Measurements from ENCODE around the gene CYP20A1. TPM values are rescaled to one million over a fixed set of nuclear protein-coding genes. Genes with fewer than 3 reads are reported as not detected.

Gene CYP20A1
- total RNA-seq, result 34.1 and 39.6 TPM in 2 replicates

GRCh38 chr2:203238704-203239526 is at the start of gene CYP20A1:
Gene CYP20A1, plus strand, starts transcription at chr2:203239018. Its CDS starts 45 bp downstream, at chr2:203239063.

GRCh38 chr2:203327901-203328759 is 89.3 kb downstream of the CYP20A1 start, which contains the start of gene ABI2:
Gene ABI2, plus strand, starts transcription at chr2:203328394. Its CDS starts 121 bp downstream, at chr2:203328515.

Small RNA genes lying within 50 kb of the gene (small RNA-seq; reads per million reads assigned to genes)
- gene RN7SL670P (ENCODE audit: low replicate concordance), result not detected

Other genes starting within 250 kb of the CYP20A1 start
- 34.4 and 61.0 TPM in 2 replicates for gene NBEAL1, start 224.1 kb upstream of the CYP20A1 start, total RNA-seq
- gene ABI2, start 89.4 kb downstream of the CYP20A1 start, total RNA-seq, result 33.3 and 47.5 TPM in 2 replicates